Endothelial cell (in vitro differentiated cells): ENCODE data around the gene METTL27. TPM values are rescaled to one million over a fixed set of nuclear protein-coding genes. Genes with fewer than 3 reads are reported as not detected.

Experiments used
- DNase-seq: peaks from one replicate; pipeline ENCODE4 v3.0.0; 2021; ENCODE audit warnings: low spot score
- H3K27ac Mint-ChIP-seq: one replicate; pipeline ENCODE4 v1.8.0; 2021; ENCODE audit warnings: mixed read lengths, inconsistent platforms; ENCODE audit not compliant: unreplicated experiment
- H3K27me3 Mint-ChIP-seq: one replicate; pipeline ENCODE4 v1.8.0; 2021; ENCODE audit warnings: mild to moderate bottlenecking, moderate library complexity, mixed read lengths, inconsistent platforms; ENCODE audit not compliant: unreplicated experiment
- H3K36me3 Mint-ChIP-seq: one replicate; pipeline ENCODE4 v1.8.0; 2021; ENCODE audit warnings: mild to moderate bottlenecking, low read depth, mixed read lengths, inconsistent platforms; ENCODE audit not compliant: unreplicated experiment
- H3K4me1 Mint-ChIP-seq: one replicate; pipeline ENCODE4 v1.8.0; 2021; ENCODE audit warnings: mild to moderate bottlenecking, mixed read lengths, inconsistent platforms; ENCODE audit not compliant: unreplicated experiment
- H3K4me3 Mint-ChIP-seq: one replicate; pipeline ENCODE4 v1.8.0; 2021; ENCODE audit warnings: mild to moderate bottlenecking, mixed read lengths, inconsistent platforms; ENCODE audit not compliant: unreplicated experiment
- H3K9me3 Mint-ChIP-seq: one replicate; pipeline ENCODE4 v1.8.0; 2021; ENCODE audit warnings: mixed read lengths, inconsistent platforms; ENCODE audit not compliant: unreplicated experiment
- CTCF ChIP-seq: fragments of 200-600 bp; sonication (generic); IDR thresholded peaks from one replicate; pipeline ENCODE4 v1.5.0; 2021; ENCODE audit warnings: antibody characterized with exemption; ENCODE audit not compliant: unreplicated experiment
- total RNA-seq: library from RNA; stranded (reverse); fragmentation: NEBNext Ultra II Directional; extraction: Animal tissue kit (Norgen Biotek cat#: 25700); gene quantifications from one replicate; pipeline ENCODE4 v1.2.1, GENCODE V29; 2021; ENCODE audit not compliant: unreplicated experiment

Gene METTL27
- total RNA-seq, 1 donor from 2014 or later: 6.1 TPM

- Mint-ChIP-seq H3K4me3 (no peak overlapping the region), H3K27ac (no peak overlapping the region), H3K27me3 (peaks cover 6% of the 10 kb centered on the region), H3K36me3 (no peaks in the 10 kb centered on the region), H3K9me3 (no peaks in the 10 kb centered on the region), H3K4me1 (peaks cover 6% of the 10 kb centered on the region)
- DNase-seq: no peak
- TF ChIP-seq CTCF: no peak
These were observed 7.6 kb downstream of the METTL27 start for GRCh38 chr7:73834626-73835191.

GRCh38 chr7:73833251-73833919, 8.9 kb downstream of the METTL27 start:
- Mint-ChIP-seq H3K27ac (no peak overlapping the region), H3K36me3 (no peaks in the 10 kb centered on the region), H3K9me3 (no peaks in the 10 kb centered on the region), H3K27me3 (peaks cover 7% of the 10 kb centered on the region), H3K4me3 (no peak overlapping the region), H3K4me1 (peaks cover 6% of the 10 kb centered on the region)
- DNase-seq: no peak
- no peak for TF ChIP-seq CTCF

- no peaks in the 10 kb centered on the region for H3K9me3 Mint-ChIP-seq
- TF ChIP-seq CTCF: no peak
- H3K36me3 Mint-ChIP-seq: no peaks in the 10 kb centered on the region
- peaks cover 5% of the 10 kb centered on the region for H3K27me3 Mint-ChIP-seq
- peaks cover 8% of the 10 kb centered on the region for H3K4me1 Mint-ChIP-seq
- H3K4me3 Mint-ChIP-seq: no peak overlapping the region
- no peak for DNase-seq
- no peak overlapping the region for H3K27ac Mint-ChIP-seq
These were observed 9.5 kb downstream of the METTL27 start for GRCh38 chr7:73832806-73833205.

GRCh38 chr7:73831834-73832651, 10.3 kb downstream of the METTL27 start:
- Mint-ChIP-seq H3K9me3 (no peaks in the 10 kb centered on the region), H3K27me3 (peaks cover 7% of the 10 kb centered on the region), H3K4me1 (peaks cover 15% of the 10 kb centered on the region), H3K27ac (no peak overlapping the region), H3K36me3 (no peaks in the 10 kb centered on the region), H3K4me3 (no peak overlapping the region)
- no peak for DNase-seq
- no peak for TF ChIP-seq CTCF

- H3K36me3 Mint-ChIP-seq: no peaks in the 10 kb centered on the region
- no peaks in the 10 kb centered on the region for H3K9me3 Mint-ChIP-seq
- H3K4me3 Mint-ChIP-seq: no peak overlapping the region
- H3K27me3 Mint-ChIP-seq: peaks cover 13% of the 10 kb centered on the region
- peaks cover 21% of the 10 kb centered on the region for H3K4me1 Mint-ChIP-seq
- H3K27ac Mint-ChIP-seq: no peak overlapping the region
- no peak for TF ChIP-seq CTCF
- no peak for DNase-seq
These were observed 10.8 kb downstream of the METTL27 start for GRCh38 chr7:73831584-73831833.
